GM23338 (cell line): ENCODE results near the gene ITPR3.

ENCODE experiments used
- CREB1 ChIP-seq: fragments of 250-450 bp; sonication (Bioruptor Pico); IDR thresholded peaks from 2 replicates; pipeline ENCODE4 v1.5.0; 2020; ENCODE audit warnings: low read depth, mild to moderate bottlenecking, moderate library complexity
- EZH2 ChIP-seq: fragments of 200-600 bp; sonication (generic); IDR thresholded peaks from one replicate; pipeline ENCODE4 v1.8.0; 2017; ENCODE audit warnings: antibody characterized with exemption, mild to moderate bottlenecking, low read depth; ENCODE audit not compliant: unreplicated experiment
- EZH2phosphoT487 ChIP-seq: fragments of 200-600 bp; sonication (generic); IDR thresholded peaks from one replicate; pipeline ENCODE4 v1.8.1; 2018; ENCODE audit warnings: antibody characterized with exemption; ENCODE audit not compliant: unreplicated experiment
- JUNB ChIP-seq: IDR thresholded peaks from one replicate; pipeline ENCODE4 v1.6.1; 2016; ENCODE audit warnings: antibody characterized with exemption; ENCODE audit not compliant: unreplicated experiment
- NANOG ChIP-seq: IDR thresholded peaks from 2 replicates; pipeline ENCODE4 v1.6.1; 2016; ENCODE audit warnings: antibody characterized with exemption, borderline replicate concordance
- POLR2AphosphoS5 ChIP-seq: IDR thresholded peaks from 2 replicates; pipeline ENCODE4 v1.6.1; 2016; ENCODE audit warnings: antibody characterized with exemption, low read depth
- STAT1 ChIP-seq: IDR thresholded peaks from one replicate; pipeline ENCODE4 v1.6.1; 2016; ENCODE audit warnings: antibody characterized with exemption; ENCODE audit not compliant: unreplicated experiment
- ZNF114 ChIP-seq: fragments of 250-450 bp; sonication (Bioruptor Pico); IDR thresholded peaks from 2 replicates; pipeline ENCODE4 v1.5.0; 2020; ENCODE audit warnings: mild to moderate bottlenecking, moderate library complexity
- ZNF331 ChIP-seq: fragments of 250-450 bp; sonication (Bioruptor Pico); IDR thresholded peaks from 2 replicates; pipeline ENCODE4 v1.5.0; 2020; ENCODE audit warnings: low read depth, mild to moderate bottlenecking, moderate library complexity
- TF ChIP-seq, protein P1 (sequence below), 2 experiments: fragments of 200-600 bp in 1 of 2; sonication (generic) in 1 of 2; conservative IDR thresholded peaks; 2 replicates each; pipeline versions ENCODE4 v1.5.1 to v1.6.1; 2016 to 2017; ENCODE audit warnings: antibody characterized with exemption in 2 of 2, low read depth in 2 of 2, mild to moderate bottlenecking in 2 of 2, moderate library complexity in 1 of 2
- TF ChIP-seq, protein P2 (sequence below): IDR thresholded peaks from 2 replicates; pipeline ENCODE4 v1.6.1; 2016; ENCODE audit warnings: antibody characterized with exemption
- TF ChIP-seq, protein P3 (sequence below): fragments of 250-450 bp; sonication (Bioruptor Pico); IDR thresholded peaks from 2 replicates; pipeline ENCODE4 v1.5.0; 2020; ENCODE audit warnings: mild to moderate bottlenecking, moderate library complexity
- TF ChIP-seq, protein P4 (sequence below): IDR thresholded peaks from one replicate; pipeline ENCODE4 v1.6.1; 2018; ENCODE audit warnings: antibody characterized with exemption; ENCODE audit not compliant: unreplicated experiment

DNA sequence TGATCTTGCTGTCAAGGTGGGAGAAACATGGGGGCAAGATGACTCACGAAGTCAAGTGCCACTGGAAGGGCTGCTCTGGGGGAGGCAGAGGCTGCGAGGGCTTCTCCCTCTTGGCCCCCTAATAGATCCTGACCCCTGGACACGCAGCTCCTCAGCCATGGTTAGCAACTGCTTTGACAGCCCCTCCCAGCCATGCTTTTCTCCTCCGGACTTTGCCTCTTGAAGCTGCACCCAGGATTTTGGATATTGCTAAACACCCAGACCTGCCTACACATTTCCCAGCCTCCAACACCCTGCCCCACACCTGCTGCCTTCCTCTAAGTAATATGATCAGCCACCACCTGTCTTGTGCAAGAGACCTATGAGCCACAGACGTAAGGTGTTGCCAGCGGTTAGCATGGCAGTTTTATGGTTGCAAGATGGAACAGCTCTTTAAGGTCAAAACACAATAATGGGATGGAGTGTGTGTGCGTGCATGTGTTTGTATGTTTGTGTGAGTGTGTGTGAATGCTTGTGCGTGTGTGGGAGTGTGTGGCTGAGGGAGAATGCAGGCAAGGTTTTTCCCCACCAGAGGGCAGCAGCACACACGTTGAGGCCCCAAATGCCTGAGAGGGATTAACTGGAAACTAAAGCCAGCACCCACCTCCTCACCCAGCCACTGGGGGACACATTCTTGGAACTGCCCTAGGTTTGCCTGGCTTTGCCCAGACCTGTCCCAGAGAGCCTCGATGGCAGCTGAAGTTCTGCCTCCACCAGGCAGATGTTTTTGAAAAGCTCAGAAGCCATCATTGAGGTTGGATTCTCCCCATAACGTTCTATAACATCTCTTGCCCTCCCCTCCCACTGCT, 123.1 kb downstream of the ITPR3 start:
- TF ChIP-seq, protein P1, sequence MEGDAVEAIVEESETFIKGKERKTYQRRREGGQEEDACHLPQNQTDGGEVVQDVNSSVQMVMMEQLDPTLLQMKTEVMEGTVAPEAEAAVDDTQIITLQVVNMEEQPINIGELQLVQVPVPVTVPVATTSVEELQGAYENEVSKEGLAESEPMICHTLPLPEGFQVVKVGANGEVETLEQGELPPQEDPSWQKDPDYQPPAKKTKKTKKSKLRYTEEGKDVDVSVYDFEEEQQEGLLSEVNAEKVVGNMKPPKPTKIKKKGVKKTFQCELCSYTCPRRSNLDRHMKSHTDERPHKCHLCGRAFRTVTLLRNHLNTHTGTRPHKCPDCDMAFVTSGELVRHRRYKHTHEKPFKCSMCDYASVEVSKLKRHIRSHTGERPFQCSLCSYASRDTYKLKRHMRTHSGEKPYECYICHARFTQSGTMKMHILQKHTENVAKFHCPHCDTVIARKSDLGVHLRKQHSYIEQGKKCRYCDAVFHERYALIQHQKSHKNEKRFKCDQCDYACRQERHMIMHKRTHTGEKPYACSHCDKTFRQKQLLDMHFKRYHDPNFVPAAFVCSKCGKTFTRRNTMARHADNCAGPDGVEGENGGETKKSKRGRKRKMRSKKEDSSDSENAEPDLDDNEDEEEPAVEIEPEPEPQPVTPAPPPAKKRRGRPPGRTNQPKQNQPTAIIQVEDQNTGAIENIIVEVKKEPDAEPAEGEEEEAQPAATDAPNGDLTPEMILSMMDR (conservative IDR thresholded peaks at IDR 0.05; ENCODE audit: low read depth in 2 of 2) = peak; percentile 93 to 95
- TF ChIP-seq, protein P2, sequence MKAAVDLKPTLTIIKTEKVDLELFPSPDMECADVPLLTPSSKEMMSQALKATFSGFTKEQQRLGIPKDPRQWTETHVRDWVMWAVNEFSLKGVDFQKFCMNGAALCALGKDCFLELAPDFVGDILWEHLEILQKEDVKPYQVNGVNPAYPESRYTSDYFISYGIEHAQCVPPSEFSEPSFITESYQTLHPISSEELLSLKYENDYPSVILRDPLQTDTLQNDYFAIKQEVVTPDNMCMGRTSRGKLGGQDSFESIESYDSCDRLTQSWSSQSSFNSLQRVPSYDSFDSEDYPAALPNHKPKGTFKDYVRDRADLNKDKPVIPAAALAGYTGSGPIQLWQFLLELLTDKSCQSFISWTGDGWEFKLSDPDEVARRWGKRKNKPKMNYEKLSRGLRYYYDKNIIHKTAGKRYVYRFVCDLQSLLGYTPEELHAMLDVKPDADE = no peak
- no peak for TF ChIP-seq CREB1 (CRISPR knock-in tag)
- no peak for TF ChIP-seq POLR2AphosphoS5
- TF ChIP-seq, protein P3, sequence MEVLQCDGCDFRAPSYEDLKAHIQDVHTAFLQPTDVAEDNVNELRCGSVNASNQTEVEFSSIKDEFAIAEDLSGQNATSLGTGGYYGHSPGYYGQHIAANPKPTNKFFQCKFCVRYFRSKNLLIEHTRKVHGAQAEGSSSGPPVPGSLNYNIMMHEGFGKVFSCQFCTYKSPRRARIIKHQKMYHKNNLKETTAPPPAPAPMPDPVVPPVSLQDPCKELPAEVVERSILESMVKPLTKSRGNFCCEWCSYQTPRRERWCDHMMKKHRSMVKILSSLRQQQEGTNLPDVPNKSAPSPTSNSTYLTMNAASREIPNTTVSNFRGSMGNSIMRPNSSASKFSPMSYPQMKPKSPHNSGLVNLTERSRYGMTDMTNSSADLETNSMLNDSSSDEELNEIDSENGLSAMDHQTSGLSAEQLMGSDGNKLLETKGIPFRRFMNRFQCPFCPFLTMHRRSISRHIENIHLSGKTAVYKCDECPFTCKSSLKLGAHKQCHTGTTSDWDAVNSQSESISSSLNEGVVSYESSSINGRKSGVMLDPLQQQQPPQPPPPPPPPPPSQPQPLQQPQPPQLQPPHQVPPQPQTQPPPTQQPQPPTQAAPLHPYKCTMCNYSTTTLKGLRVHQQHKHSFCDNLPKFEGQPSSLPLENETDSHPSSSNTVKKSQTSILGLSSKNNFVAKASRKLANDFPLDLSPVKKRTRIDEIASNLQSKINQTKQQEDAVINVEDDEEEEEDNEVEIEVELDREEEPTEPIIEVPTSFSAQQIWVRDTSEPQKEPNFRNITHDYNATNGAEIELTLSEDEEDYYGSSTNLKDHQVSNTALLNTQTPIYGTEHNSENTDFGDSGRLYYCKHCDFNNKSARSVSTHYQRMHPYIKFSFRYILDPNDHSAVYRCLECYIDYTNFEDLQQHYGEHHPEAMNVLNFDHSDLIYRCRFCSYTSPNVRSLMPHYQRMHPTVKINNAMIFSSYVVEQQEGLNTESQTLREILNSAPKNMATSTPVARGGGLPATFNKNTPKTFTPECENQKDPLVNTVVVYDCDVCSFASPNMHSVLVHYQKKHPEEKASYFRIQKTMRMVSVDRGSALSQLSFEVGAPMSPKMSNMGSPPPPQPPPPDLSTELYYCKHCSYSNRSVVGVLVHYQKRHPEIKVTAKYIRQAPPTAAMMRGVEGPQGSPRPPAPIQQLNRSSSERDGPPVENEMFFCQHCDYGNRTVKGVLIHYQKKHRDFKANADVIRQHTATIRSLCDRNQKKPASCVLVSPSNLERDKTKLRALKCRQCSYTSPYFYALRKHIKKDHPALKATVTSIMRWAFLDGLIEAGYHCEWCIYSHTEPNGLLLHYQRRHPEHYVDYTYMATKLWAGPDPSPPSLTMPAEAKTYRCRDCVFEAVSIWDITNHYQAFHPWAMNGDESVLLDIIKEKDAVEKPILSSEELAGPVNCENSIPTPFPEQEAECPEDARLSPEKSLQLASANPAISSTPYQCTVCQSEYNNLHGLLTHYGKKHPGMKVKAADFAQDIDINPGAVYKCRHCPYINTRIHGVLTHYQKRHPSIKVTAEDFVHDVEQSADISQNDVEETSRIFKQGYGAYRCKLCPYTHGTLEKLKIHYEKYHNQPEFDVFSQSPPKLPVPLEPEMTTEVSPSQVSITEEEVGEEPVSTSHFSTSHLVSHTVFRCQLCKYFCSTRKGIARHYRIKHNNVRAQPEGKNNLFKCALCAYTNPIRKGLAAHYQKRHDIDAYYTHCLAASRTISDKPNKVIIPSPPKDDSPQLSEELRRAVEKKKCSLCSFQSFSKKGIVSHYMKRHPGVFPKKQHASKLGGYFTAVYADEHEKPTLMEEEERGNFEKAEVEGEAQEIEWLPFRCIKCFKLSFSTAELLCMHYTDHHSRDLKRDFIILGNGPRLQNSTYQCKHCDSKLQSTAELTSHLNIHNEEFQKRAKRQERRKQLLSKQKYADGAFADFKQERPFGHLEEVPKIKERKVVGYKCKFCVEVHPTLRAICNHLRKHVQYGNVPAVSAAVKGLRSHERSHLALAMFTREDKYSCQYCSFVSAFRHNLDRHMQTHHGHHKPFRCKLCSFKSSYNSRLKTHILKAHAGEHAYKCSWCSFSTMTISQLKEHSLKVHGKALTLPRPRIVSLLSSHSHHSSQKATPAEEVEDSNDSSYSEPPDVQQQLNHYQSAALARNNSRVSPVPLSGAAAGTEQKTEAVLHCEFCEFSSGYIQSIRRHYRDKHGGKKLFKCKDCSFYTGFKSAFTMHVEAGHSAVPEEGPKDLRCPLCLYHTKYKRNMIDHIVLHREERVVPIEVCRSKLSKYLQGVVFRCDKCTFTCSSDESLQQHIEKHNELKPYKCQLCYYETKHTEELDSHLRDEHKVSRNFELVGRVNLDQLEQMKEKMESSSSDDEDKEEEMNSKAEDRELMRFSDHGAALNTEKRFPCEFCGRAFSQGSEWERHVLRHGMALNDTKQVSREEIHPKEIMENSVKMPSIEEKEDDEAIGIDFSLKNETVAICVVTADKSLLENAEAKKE (CRISPR knock-in tag) = no peak
- TF ChIP-seq NANOG = no peak
- TF ChIP-seq EZH2phosphoT487 = no peak
- no peak for TF ChIP-seq EZH2
- TF ChIP-seq, protein P4, sequence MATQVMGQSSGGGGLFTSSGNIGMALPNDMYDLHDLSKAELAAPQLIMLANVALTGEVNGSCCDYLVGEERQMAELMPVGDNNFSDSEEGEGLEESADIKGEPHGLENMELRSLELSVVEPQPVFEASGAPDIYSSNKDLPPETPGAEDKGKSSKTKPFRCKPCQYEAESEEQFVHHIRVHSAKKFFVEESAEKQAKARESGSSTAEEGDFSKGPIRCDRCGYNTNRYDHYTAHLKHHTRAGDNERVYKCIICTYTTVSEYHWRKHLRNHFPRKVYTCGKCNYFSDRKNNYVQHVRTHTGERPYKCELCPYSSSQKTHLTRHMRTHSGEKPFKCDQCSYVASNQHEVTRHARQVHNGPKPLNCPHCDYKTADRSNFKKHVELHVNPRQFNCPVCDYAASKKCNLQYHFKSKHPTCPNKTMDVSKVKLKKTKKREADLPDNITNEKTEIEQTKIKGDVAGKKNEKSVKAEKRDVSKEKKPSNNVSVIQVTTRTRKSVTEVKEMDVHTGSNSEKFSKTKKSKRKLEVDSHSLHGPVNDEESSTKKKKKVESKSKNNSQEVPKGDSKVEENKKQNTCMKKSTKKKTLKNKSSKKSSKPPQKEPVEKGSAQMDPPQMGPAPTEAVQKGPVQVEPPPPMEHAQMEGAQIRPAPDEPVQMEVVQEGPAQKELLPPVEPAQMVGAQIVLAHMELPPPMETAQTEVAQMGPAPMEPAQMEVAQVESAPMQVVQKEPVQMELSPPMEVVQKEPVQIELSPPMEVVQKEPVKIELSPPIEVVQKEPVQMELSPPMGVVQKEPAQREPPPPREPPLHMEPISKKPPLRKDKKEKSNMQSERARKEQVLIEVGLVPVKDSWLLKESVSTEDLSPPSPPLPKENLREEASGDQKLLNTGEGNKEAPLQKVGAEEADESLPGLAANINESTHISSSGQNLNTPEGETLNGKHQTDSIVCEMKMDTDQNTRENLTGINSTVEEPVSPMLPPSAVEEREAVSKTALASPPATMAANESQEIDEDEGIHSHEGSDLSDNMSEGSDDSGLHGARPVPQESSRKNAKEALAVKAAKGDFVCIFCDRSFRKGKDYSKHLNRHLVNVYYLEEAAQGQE = no peak
- TF ChIP-seq JUNB = no peak
- TF ChIP-seq ZNF331 = no peak
- no peak for TF ChIP-seq ZNF114 (CRISPR knock-in tag)
- no peak for TF ChIP-seq STAT1
